Measurements from ENCODE around the gene LAMA3.

The LAMA3 gene

GRCh38 chr18:23983112-23983511 is 293.9 kb downstream of the LAMA3 start:
- DNase-seq: no peak

- no peak for DNase-seq
These were observed 297.5 kb downstream of the LAMA3 start for GRCh38 chr18:23986600-23987359.

GRCh38 chr18:23990474-23991410 is 301.5 kb downstream of the LAMA3 start:
- DNase-seq: no peak

GRCh38 chr18:23992089-23992940 is 303.1 kb downstream of the LAMA3 start:
- DNase-seq: peak; percentile 64

GRCh38 chr18:23992941-23993280 is 303.7 kb downstream of the LAMA3 start:
- DNase-seq: no peak

- peak; percentile 97 for DNase-seq
These were observed 305.2 kb downstream of the LAMA3 start for GRCh38 chr18:23994361-23994902.

- DNase-seq: peak; percentile 34
These were observed 305.9 kb downstream of the LAMA3 start for GRCh38 chr18:23995180-23995579.

- DNase-seq: no peak
These were observed 308.8 kb downstream of the LAMA3 start for GRCh38 chr18:23998018-23998417.

- DNase-seq: peak; percentile 81
These were observed 309.6 kb downstream of the LAMA3 start for GRCh38 chr18:23998820-23999219.

GRCh38 chr18:24000613-24001490 is 311.6 kb downstream of the LAMA3 start:
- no peak for DNase-seq

- no peak for DNase-seq
These were observed 313.2 kb downstream of the LAMA3 start for GRCh38 chr18:24002479-24002878.

- no peak for DNase-seq
These were observed 314.0 kb downstream of the LAMA3 start for GRCh38 chr18:24003288-24003687.

- DNase-seq: no peak
These were observed 314.8 kb downstream of the LAMA3 start for GRCh38 chr18:24003903-24004640.

All from DMS79 treated with DMSO at 0.1 percent for 48 hours (cell line).